HG02642 (cell line): ENCODE results near the gene ZNF844.
"Not testable (repeated sequence)": the region's sequence is repeated elsewhere in the genome, so short reads cannot be mapped to it uniquely, and the experiment has no call there.

Experiments
- ATAC-seq: cut with Tn5 transposase; IDR thresholded peaks from one replicate; pipeline ENCODE4 v1.9.1; 2021; ENCODE audit warnings: mild to moderate bottlenecking; ENCODE audit not compliant: unreplicated experiment, poor library complexity

Gene ZNF844

DNA sequence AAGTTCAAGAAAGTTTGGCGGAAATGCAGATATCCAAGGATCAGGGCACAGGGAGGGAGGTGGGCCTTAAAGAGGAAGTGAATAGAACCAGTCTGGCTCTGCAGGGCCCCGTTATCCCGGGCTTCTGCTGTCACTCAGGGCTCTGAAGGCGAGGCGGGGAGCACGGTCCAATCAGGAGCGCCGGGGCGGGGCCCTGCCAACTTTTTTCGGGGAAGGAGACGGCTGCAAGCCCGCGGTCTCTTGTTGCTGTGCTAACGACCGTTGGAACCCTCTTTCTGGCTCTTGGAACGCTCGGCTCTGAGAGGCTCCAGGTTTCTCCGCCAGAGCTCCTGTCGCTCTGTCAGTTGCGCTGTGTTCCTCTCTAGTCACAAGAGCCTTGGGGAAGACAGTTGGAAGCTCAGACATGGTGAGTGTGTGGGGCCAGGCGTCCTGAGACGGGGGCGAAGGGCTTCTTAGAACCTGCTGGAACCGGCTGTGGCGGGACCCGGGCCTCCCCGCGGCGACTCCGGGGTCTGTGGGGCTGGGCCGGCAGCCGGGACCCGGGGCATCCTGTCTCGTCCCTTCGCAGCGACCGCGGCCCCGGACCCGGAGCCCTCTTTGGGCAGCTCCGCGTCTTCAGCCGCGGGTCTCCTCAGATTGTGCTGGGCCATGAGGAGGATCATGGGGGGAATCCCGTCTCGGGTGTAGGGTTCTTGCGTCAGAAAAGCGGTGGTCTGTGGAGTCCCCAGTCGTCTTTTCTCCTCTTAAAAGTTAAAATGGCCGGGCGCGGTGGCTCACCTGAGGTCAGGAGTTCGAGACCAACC lies 27.7 kb downstream of the ZNF844 start:
- peak; percentile 71 for ATAC-seq

GRCh38 chr19:12092956-12093355 lies 28.4 kb downstream of the ZNF844 start:
- no peak for ATAC-seq

DNA sequence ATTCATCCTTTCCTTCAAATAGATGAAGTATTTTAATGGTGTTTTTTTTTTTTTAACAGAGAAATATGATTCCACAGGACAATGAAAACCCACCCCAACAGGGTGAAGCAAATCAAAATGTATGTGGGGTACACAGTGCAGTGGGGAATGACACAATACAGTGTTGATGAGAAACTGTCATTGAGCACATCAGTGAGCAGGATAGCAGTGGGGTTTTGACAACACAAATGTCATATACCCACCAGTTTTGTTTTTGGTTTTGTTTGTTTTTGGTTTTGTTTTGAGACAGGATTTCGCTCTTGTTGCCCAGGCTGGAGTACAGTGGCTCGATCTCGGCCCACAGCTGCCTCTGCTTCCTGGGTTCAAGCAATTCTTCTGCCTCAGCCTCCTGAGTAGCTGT lies 29.2 kb downstream of the ZNF844 start:
- ATAC-seq, result no peak

GRCh38 chr19:12095111-12095790 lies 30.7 kb downstream of the ZNF844 start:
- no peak for ATAC-seq

DNA sequence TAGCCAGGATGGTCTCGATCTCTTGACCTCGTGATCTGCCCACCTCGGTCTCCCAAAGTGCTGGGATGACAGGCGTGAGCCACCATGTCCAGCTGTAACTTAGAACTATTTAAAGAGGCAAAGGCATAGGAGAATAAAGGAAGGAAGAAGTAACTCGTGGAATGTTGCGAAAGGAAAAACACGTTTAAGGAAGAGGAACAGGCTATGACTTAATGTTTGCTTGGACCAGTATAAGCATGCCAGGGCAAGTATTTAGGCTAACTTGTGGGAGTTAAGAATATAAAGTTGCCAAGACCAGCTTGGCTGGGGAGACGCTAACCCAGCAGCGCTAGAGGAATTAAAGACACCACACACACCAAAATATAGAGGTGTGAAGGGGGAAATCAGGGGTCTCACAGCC lies 33.5 kb downstream of the ZNF844 start:
- ATAC-seq, result no peak

DNA sequence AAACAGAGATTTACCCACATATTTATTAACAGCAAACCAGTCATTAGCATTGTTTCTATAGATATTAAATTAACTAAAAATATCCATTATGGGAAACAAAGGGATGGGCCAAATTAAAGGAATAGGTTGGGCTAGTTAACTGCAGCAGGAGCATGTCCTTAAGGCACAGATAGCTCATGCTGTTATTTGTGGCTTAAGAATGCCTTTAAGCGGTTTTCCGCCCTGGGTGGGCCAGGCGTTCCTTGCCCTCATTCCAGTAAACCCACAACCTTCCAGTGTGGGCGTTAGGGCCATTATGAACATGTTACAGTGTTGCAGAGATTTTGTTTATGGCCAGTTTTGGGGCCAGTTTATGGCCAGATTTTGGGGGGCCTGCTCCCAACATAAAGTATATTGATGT lies 39.4 kb downstream of the ZNF844 start:
- not testable (repeated sequence) for ATAC-seq

DNA sequence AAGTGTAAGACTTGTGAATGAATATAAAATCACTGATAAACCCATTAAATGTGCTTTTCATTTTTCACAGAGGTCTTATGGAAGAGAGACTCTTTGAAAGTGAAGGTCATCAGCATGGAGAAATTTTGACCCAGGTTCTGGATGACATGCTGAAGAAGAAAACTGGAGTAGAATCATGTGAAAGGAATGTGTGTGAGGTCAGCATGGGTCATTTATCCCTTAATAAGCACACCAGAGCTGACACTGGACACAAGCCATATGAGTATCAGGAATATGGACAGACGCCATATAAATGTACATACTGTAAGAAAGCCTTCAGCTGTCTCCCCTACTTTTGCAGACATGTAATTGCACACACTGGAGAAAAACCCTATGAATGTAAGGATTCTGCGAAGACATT lies 46.6 kb downstream of the ZNF844 start:
- ATAC-seq, result no peak

- no peak for ATAC-seq
Observed at GRCh38 chr19:12111943-12112637, 47.6 kb downstream of the ZNF844 start.

DNA sequence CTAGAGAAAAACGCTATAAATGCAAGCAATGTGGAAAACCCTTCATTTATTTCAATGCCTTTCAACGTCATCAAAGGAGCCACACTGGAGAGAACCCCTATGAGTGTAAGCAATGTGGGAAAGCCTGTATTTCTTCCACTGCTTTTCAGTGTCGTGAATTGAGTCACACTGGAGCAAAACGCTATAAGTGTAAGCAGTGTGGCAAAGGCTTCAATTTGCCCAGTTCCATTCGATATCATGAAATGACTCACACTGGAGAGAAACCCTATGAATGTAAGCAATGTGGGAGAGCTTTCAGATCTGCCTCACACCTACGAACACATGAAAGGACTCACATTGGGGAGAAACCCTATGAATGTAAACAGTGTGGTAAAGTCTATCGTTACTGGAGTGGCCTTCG lies 48.2 kb downstream of the ZNF844 start:
- no peak for ATAC-seq

DNA sequence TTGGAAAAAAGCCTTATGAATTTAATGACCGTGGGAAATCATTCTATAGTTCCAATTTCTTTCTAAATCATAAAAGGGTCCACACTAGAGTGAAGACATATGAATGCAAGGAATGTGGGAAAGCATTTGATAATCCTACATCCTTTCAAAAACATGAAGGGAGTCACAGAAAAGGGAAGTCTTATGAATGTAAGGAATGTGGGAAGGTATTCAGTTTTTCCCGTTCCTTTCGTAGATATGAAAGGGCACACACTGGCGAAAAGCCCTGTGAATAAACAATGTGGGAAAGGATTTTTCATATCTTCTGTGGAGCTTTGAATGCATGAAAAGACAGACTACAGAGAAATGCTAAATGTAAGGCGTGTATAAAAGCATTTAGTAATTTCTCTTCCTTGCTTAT lies 48.6 kb downstream of the ZNF844 start:
- ATAC-seq, result no peak

GRCh38 chr19:12117201-12117970 lies 52.9 kb downstream of the ZNF844 start:
- ATAC-seq, result no peak

GRCh38 chr19:12126707-12127106 lies 62.2 kb downstream of the ZNF844 start:
- no peak for ATAC-seq
